HEK293 (cell line): ENCODE data around the gene TBXA2R.
"Not testable (repeated sequence)": the region's sequence is repeated elsewhere in the genome, so short reads cannot be mapped to it uniquely, and the experiment has no call there.

Source experiments
- CTCF ChIA-PET: fragments of 350-600 bp; formaldehyde crosslinking; extraction: SDS; loops from one replicate; lab custom pipeline; 2021; ENCODE audit warnings: antibody characterized with exemption; lab: Yijun Ruan, JAX
- POLR2A ChIA-PET: fragments of 300-600 bp; formaldehyde crosslinking; extraction: SDS; loops from one replicate; lab custom pipeline; 2020; ENCODE audit warnings: antibody characterized with exemption, inconsistent platforms; lab: Yijun Ruan, JAX
- H3K27ac ChIP-seq: fragments of 200-500 bp; sonication (Bioruptor generic); 2 replicates; pipeline ENCODE4 v1.5.1; 2014; ENCODE audit warnings: low read depth, low read length, control low read depth, inconsistent platforms; ENCODE audit errors: extremely low read depth
- H3K36me3 ChIP-seq, 2 experiments: fragments of 200-500 bp in 1 of 2; sonication (Bioruptor generic) in 1 of 2; 1 replicate in 1 of 2; 2 replicates in 1 of 2; pipeline ENCODE4 v1.5.1; 2014 to 2017; ENCODE audit warnings: inconsistent platforms in 2 of 2, low read length in 2 of 2; ENCODE audit not compliant: control insufficient read depth in 2 of 2, insufficient read depth in 1 of 2
- H3K4me1 ChIP-seq: fragments of 200-500 bp; sonication (Bioruptor generic); 2 replicates; pipeline ENCODE4 v1.5.1; 2014; ENCODE audit warnings: mild to moderate bottlenecking, low read length, inconsistent platforms; ENCODE audit not compliant: control insufficient read depth, insufficient read depth
- H3K4me3 ChIP-seq: 2 replicates; pipeline ENCODE4 v1.5.1; 2011; ENCODE audit warnings: low read depth, mild to moderate bottlenecking, control low read depth, low read length, moderate library complexity
- H3K9me3 ChIP-seq: fragments of 200-500 bp; sonication (Bioruptor generic); 2 replicates; pipeline ENCODE4 v1.5.1; 2014; ENCODE audit warnings: low read depth, low read length, inconsistent platforms; ENCODE audit not compliant: control insufficient read depth, insufficient read depth
- ZBTB17 ChIP-seq: fragments of 450-650 bp; formaldehyde crosslinking; IDR thresholded peaks from 2 replicates; pipeline ENCODE4 v1.5.1; 2016; ENCODE audit warnings: missing biosample characterization, missing genetic modification characterization
- ZBTB48 ChIP-seq: fragments of 450-650 bp; formaldehyde crosslinking; IDR thresholded peaks from 2 replicates; pipeline ENCODE4 v1.5.1; 2016; ENCODE audit warnings: missing biosample characterization, missing genetic modification characterization
- ZBTB8A ChIP-seq: fragments of 450-650 bp; formaldehyde crosslinking; IDR thresholded peaks from 2 replicates; pipeline ENCODE4 v1.5.1; 2016; ENCODE audit warnings: missing biosample characterization, missing genetic modification characterization
- ZIC2 ChIP-seq: fragments of 450-650 bp; formaldehyde crosslinking; IDR thresholded peaks from 2 replicates; pipeline ENCODE4 v1.5.1; 2016; ENCODE audit warnings: missing biosample characterization, missing genetic modification characterization
- ZNF174 ChIP-seq: fragments of 450-650 bp; formaldehyde crosslinking; IDR thresholded peaks from 2 replicates; pipeline ENCODE4 v1.5.0; 2017; ENCODE audit warnings: missing biosample characterization, mild to moderate bottlenecking, missing genetic modification characterization
- ZNF184 ChIP-seq: fragments of 450-650 bp; IDR thresholded peaks from 2 replicates; pipeline ENCODE4 v1.5.1; 2018; ENCODE audit warnings: missing biosample characterization, mild to moderate bottlenecking, missing genetic modification characterization
- ZNF248 ChIP-seq: fragments of 450-650 bp; formaldehyde crosslinking; IDR thresholded peaks from 2 replicates; pipeline ENCODE4 v1.5.1; 2017; ENCODE audit warnings: missing biosample characterization, missing genetic modification characterization
- ZNF350 ChIP-seq: fragments of 450-650 bp; formaldehyde crosslinking; IDR thresholded peaks from 2 replicates; pipeline ENCODE4 v1.5.0; 2017; ENCODE audit warnings: missing biosample characterization, mild to moderate bottlenecking, missing genetic modification characterization
- ZNF830 ChIP-seq: fragments of 450-650 bp; IDR thresholded peaks from 2 replicates; pipeline ENCODE4 v1.5.0; 2018; ENCODE audit warnings: missing biosample characterization, missing genetic modification characterization, low read depth, mild to moderate bottlenecking, moderate library complexity
- ZSCAN23 ChIP-seq: fragments of 450-650 bp; formaldehyde crosslinking; IDR thresholded peaks from 2 replicates; pipeline ENCODE4 v1.5.1; 2016; ENCODE audit warnings: missing biosample characterization, missing genetic modification characterization
- TF ChIP-seq, protein P1 (sequence below): fragments of 450-650 bp; formaldehyde crosslinking; IDR thresholded peaks from 2 replicates; pipeline ENCODE4 v1.5.1; 2016; ENCODE audit warnings: missing biosample characterization, missing genetic modification characterization
- TF ChIP-seq, protein P2 (sequence below): fragments of 450-650 bp; formaldehyde crosslinking; optimal IDR thresholded peaks from 2 replicates; pipeline ENCODE3; 2016; ENCODE audit warnings: missing biosample characterization, mild to moderate bottlenecking, missing genetic modification characterization
- TF ChIP-seq, protein P3 (sequence below): fragments of 450-650 bp; formaldehyde crosslinking; IDR thresholded peaks from 2 replicates; pipeline ENCODE4 v1.5.1; 2016; ENCODE audit warnings: missing biosample characterization, missing genetic modification characterization, borderline replicate concordance
- TF ChIP-seq, protein P4 (sequence below): fragments of 450-650 bp; formaldehyde crosslinking; IDR thresholded peaks from 2 replicates; pipeline ENCODE4 v1.5.1; 2016; ENCODE audit warnings: missing biosample characterization, missing genetic modification characterization
- TF ChIP-seq, protein P5 (sequence below): fragments of 450-650 bp; IDR thresholded peaks from 2 replicates; pipeline ENCODE4 v1.5.1; 2018; ENCODE audit warnings: missing biosample characterization, missing genetic modification characterization
- TF ChIP-seq, protein P6 (sequence below): fragments of 450-650 bp; formaldehyde crosslinking; IDR thresholded peaks from 2 replicates; pipeline ENCODE4 v1.5.1; 2016; ENCODE audit warnings: missing biosample characterization, missing genetic modification characterization

The TBXA2R gene

DNA sequence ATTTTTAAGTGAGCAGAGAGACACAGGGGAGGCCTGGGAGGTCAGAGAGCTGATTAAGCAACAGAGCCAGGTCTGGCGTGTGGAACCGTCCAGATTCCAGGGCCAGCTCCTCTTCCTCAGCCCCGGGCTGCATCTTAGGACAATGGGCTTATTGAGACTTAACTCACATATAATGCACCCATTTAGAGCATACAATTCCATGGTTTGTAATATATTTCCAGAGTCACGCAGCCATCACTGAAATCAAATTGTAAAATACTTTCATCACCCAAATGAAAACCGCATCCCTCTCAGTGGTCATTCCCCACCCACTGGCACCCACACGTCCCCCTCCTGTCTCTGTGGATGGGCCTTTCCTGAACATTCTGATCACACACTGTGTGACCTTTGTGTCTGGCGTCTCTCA is 36.1 kb downstream of the TBXA2R start:
- no peak for TF ChIP-seq ZNF830
- TF ChIP-seq, protein P1, sequence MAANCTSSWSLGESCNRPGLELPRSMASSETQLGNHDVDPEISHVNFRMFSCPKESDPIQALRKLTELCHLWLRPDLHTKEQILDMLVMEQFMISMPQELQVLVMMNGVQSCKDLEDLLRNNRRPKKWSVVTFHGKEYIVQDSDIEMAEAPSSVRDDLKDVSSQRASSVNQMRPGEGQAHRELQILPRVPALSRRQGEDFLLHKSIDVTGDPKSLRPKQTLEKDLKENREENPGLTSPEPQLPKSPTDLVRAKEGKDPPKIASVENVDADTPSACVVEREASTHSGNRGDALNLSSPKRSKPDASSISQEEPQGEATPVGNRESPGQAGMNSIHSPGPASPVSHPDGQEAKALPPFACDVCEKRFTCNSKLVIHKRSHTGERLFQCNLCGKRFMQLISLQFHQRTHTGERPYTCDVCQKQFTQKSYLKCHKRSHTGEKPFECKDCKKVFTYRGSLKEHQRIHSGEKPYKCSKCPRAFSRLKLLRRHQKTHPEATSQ, result no peak
- peak; percentile 31; the same call in 1 of the 2 replicates for TF ChIP-seq ZIC2
- TF ChIP-seq, protein P2, sequence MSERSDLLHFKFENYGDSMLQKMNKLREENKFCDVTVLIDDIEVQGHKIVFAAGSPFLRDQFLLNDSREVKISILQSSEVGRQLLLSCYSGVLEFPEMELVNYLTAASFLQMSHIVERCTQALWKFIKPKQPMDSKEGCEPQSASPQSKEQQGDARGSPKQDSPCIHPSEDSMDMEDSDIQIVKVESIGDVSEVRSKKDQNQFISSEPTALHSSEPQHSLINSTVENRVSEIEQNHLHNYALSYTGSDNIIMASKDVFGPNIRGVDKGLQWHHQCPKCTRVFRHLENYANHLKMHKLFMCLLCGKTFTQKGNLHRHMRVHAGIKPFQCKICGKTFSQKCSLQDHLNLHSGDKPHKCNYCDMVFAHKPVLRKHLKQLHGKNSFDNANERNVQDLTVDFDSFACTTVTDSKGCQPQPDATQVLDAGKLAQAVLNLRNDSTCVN (tag by site-specific recombination), result no peak
- TF ChIP-seq, protein P3, sequence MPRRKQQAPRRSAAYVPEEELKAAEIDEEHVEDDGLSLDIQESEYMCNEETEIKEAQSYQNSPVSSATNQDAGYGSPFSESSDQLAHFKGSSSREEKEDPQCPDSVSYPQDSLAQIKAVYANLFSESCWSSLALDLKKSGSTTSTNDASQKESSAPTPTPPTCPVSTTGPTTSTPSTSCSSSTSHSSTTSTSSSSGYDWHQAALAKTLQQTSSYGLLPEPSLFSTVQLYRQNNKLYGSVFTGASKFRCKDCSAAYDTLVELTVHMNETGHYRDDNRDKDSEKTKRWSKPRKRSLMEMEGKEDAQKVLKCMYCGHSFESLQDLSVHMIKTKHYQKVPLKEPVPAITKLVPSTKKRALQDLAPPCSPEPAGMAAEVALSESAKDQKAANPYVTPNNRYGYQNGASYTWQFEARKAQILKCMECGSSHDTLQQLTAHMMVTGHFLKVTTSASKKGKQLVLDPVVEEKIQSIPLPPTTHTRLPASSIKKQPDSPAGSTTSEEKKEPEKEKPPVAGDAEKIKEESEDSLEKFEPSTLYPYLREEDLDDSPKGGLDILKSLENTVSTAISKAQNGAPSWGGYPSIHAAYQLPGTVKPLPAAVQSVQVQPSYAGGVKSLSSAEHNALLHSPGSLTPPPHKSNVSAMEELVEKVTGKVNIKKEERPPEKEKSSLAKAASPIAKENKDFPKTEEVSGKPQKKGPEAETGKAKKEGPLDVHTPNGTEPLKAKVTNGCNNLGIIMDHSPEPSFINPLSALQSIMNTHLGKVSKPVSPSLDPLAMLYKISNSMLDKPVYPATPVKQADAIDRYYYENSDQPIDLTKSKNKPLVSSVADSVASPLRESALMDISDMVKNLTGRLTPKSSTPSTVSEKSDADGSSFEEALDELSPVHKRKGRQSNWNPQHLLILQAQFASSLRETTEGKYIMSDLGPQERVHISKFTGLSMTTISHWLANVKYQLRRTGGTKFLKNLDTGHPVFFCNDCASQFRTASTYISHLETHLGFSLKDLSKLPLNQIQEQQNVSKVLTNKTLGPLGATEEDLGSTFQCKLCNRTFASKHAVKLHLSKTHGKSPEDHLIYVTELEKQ (tag by site-specific recombination), result no peak
- TF ChIP-seq, all 188 proteins: peak for 1
- H3K4me1 ChIP-seq, result no peaks in the 10 kb centered on the region
- peaks cover 5 to 8% of the 10 kb centered on the region in 2 experiments; a peak in 2 of 3 replicates for H3K36me3 ChIP-seq
- no peak overlapping the region for H3K27ac ChIP-seq
- ChIA-PET POLR2A (interaction anchor here (0.6 to 0.8 kb wide), 2 partner anchors 9 to 11 kb away, joined by 3 to 4 read pairs; no protein-coding TSS in a partner anchor), CTCF (no interaction called here)
- H3K9me3 ChIP-seq, result no peaks in the 10 kb centered on the region
- no peak overlapping the region for H3K4me3 ChIP-seq

DNA sequence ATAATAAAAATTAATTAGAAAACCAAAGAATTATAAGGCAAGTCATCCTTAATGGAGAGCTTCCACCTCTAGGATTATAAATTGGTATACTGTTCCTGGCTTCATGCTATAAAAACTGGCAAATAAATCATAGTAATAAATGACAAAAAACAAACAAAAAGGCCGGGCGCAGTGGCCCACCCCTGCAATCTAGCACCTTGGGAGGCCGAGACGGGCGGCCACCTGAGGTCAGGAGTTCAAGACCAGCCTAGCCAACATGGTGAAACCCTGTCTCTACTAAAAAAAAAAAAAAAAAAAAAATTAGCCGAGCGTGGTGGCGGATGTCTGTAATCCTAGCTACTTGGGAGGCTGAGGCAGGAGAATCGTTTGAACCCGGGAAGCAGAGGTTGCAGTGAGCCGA is 36.6 kb downstream of the TBXA2R start:
- CTCF ChIA-PET, result interaction anchor here (0.6 to 0.9 kb wide), 2 partner anchors 25 to 115 kb away, joined by 3 to 5 read pairs; no protein-coding TSS in a partner anchor
- POLR2A ChIA-PET, result interaction anchor here (0.6 to 0.9 kb wide), 4 partner anchors 8 to 19 kb away, joined by 3 to 4 read pairs (median 4); no protein-coding TSS in a partner anchor
- peak; percentile 52 for TF ChIP-seq ZBTB8A (tag by site-specific recombination)
- not testable (repeated sequence) for H3K9me3 ChIP-seq, H3K4me1 ChIP-seq, H3K36me3 ChIP-seq, H3K27ac ChIP-seq, H3K4me3 ChIP-seq

DNA sequence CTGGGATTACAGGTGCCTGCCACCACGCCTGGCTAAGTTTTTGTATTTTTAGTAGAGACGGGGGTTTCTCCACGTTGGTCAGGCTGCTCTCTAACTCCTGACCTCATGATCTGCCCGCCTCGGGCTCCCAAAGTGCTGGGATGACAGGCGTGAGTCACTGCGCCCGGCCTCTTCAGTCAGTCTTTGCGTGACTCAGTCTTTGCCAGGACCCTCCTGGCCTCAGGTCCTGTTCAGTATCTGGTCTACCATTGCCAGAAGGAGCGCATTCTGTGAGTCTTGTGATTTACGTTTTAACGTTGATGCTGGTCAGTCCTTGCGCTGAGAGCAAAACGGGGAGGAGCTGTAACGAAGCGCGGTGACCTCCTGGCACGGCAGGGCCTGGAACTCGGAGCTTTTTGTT is 41.5 kb downstream of the TBXA2R start:
- POLR2A ChIA-PET, result interaction anchor here (0.9 kb wide), 1 partner anchor 14 kb away, joined by 3 read pairs; no protein-coding TSS in a partner anchor
- no peaks in the 10 kb centered on the region for H3K9me3 ChIP-seq
- no peaks in the 10 kb centered on the region for H3K36me3 ChIP-seq
- CTCF ChIA-PET, result interaction anchor here (0.5 to 0.6 kb wide), 2 partner anchors 20 to 686 kb away, joined by 3 read pairs; no protein-coding TSS in a partner anchor
- H3K4me3 ChIP-seq, result no peak overlapping the region
- H3K27ac ChIP-seq, result no peak overlapping the region
- no peaks in the 10 kb centered on the region for H3K4me1 ChIP-seq
- TF ChIP-seq ZNF350 (tag by site-specific recombination) (no peak), ZNF248 (tag by site-specific recombination) (no peak), ZBTB17 (tag by site-specific recombination) (no peak), ZNF174 (tag by site-specific recombination) (no peak), ZBTB48 (tag by site-specific recombination) (no peak), ZNF184 (tag by site-specific recombination) (no peak), ZSCAN23 (no peak)
- TF ChIP-seq, protein P2 (tag by site-specific recombination), result no peak
- TF ChIP-seq, protein P4, sequence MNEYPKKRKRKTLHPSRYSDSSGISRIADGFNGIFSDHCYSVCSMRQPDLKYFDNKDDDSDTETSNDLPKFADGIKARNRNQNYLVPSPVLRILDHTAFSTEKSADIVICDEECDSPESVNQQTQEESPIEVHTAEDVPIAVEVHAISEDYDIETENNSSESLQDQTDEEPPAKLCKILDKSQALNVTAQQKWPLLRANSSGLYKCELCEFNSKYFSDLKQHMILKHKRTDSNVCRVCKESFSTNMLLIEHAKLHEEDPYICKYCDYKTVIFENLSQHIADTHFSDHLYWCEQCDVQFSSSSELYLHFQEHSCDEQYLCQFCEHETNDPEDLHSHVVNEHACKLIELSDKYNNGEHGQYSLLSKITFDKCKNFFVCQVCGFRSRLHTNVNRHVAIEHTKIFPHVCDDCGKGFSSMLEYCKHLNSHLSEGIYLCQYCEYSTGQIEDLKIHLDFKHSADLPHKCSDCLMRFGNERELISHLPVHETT, result no peak
- TF ChIP-seq, protein P5, sequence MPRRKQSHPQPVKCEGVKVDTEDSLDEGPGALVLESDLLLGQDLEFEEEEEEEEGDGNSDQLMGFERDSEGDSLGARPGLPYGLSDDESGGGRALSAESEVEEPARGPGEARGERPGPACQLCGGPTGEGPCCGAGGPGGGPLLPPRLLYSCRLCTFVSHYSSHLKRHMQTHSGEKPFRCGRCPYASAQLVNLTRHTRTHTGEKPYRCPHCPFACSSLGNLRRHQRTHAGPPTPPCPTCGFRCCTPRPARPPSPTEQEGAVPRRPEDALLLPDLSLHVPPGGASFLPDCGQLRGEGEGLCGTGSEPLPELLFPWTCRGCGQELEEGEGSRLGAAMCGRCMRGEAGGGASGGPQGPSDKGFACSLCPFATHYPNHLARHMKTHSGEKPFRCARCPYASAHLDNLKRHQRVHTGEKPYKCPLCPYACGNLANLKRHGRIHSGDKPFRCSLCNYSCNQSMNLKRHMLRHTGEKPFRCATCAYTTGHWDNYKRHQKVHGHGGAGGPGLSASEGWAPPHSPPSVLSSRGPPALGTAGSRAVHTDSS (tag by site-specific recombination), result no peak
- TF ChIP-seq, protein P6, sequence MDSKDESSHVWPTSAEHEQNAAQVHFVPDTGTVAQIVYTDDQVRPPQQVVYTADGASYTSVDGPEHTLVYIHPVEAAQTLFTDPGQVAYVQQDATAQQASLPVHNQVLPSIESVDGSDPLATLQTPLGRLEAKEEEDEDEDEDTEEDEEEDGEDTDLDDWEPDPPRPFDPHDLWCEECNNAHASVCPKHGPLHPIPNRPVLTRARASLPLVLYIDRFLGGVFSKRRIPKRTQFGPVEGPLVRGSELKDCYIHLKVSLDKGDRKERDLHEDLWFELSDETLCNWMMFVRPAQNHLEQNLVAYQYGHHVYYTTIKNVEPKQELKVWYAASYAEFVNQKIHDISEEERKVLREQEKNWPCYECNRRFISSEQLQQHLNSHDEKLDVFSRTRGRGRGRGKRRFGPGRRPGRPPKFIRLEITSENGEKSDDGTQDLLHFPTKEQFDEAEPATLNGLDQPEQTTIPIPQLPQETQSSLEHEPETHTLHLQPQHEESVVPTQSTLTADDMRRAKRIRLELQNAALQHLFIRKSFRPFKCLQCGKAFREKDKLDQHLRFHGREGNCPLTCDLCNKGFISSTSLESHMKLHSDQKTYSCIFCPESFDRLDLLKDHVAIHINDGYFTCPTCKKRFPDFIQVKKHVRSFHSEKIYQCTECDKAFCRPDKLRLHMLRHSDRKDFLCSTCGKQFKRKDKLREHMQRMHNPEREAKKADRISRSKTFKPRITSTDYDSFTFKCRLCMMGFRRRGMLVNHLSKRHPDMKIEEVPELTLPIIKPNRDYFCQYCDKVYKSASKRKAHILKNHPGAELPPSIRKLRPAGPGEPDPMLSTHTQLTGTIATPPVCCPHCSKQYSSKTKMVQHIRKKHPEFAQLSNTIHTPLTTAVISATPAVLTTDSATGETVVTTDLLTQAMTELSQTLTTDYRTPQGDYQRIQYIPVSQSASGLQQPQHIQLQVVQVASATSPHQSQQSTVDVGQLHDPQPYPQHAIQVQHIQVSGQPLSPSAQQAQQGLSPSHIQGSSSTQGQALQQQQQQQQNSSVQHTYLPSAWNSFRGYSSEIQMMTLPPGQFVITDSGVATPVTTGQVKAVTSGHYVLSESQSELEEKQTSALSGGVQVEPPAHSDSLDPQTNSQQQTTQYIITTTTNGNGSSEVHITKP (tag by site-specific recombination), result no peak
